ENCODE data around the gene RTTN.

RTTN gene

GRCh38 chr18:70216788-70217187 is 11.3 kb upstream of the RTTN start:
- DNase-seq (ENCODE audit: low read depth in 2 of 2) = no peak

DNA sequence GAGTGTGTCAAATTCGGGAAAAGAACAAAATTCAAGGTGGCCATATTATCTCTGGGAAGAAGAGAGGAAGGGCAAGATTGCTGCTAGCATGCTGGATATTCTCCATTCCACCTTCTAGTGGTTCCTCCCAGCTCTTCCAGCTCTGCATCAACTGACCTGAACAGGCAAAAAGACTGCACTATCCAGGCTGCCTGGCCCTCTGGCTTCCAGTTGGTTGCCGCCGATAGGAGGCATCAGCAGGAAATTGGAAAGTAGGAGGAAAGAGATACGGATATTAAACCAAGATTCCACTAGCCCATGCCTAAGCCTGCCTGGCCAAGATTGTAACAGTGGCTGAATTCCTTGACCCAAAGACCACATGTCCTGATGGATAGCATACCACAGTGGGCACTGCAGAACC is 1.7 kb upstream of the RTTN start:
- DNase-seq (ENCODE audit: low read depth in 2 of 2) = no peak

DNA sequence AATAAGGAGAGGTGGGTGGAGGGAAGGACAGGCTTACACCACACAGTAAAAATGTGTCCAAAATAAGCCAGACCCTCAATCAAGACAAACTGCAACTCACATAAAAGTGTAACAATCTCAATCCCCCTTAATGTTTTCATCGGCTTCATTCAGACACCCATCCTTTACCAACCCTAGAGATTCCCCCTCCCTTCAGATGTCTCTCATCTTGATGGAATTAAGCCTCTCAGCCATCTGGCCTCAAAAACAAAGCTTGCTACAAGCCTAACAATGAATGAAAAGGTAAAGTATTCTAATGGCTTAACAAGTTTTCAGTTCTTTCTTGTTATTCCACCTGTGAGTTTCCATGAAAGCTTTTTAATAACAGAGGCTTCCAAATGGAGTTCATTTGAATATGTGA is 5.2 kb downstream of the RTTN start:
- DNase-seq (ENCODE audit: low read depth in 2 of 2) = no peak

DNA sequence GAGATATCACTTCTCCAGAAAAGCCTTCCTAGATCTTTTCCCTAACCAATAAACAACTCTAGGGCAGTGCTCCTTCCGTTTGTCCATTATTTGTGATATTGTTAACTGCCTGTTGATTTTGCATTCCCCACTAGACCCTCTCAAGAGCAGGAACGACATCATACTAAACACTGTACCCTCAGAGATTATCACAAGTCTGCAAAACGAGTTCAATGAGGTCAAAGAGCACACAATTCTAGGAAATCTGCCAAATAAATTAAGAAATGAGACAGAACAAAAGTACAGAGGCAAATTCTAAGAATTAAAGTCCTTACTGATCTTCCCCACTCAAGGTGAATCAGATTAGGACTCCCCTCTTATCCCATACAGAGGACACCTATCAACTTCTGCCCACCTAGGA is 7.6 kb downstream of the RTTN start:
- DNase-seq (ENCODE audit: low read depth in 2 of 2) = no peak

DNA sequence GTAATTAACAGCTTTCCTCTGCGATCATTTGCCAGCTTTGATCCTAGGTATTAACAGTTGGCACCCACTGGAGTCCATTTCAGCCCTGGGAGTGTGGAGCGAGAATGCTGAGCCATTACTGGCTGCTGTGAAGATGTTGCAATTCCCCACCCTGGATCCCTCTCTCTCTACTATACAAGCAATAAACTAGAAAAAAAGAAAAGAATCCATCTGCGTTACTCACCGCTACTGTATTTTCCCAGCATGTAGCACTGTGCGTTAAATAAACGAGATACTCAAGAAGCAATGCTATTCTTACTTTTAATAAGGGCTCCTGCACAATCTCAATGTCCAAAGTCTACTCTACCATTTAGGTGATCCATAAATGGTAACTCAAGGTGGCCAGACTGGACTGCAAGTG is 8.5 kb downstream of the RTTN start:
- DNase-seq (ENCODE audit: low read depth in 2 of 2) = no peak

DNA sequence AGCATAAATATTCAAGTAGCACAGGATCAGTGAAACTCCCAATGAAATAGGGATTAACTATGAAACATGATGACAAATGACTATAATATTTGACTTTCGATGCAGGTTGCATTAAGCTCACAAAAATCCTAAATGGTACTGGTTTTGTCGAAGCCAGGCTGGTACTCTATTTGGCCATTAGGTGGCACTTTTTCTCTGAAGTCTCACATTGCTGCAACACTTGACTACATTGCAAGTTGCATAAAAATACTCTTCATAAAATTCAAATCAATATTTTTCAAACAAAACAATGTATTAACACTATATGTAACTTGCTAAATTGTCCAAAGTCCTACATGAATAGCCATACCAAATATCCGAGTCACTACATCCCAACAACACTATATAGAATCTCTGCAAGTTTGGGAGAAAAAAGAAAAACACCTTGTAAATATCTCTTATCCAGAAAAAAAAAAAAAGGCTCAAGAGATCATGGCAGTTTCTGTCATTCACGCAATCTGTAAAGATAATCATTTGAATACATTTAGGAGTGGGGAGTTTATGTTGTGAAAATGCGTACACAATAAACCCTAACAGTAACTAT is 9.5 kb downstream of the RTTN start:
- DNase-seq (ENCODE audit: low read depth in 2 of 2) = no peak

DNA sequence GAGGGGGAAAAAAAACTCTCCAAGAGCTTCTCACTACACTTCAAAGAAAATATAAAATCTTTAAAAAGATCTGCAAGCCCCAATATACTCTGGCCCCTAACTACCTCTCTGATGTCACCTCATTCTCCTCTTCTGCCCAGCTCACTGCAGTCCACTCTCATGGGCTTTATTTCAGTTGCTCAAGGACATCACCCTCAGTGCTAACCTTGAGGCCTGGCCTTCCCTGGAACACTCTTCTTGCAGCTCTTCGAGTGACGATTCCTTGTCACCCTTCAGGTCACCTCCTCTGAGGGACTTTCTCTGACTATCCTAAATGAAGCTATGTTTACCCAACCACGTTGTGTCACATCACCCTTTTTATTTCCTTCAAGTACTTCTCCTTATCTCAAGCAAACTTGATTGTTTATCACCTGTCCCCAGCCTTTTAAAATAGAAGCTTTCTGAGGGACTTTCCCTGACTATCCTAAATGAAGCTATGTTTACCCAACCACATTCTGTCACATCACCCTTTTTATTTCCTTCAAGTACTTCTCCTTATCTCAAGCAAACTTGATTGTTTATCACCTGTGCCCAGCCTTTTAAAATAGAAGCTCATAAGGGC is 10.4 kb downstream of the RTTN start:
- DNase-seq (ENCODE audit: low read depth in 2 of 2) = no peak

GRCh38 chr18:70194227-70194890 is 11.1 kb downstream of the RTTN start:
- no peak for DNase-seq (ENCODE audit: low read depth in 2 of 2)

- DNase-seq (ENCODE audit: low read depth in 2 of 2) = no peak
Observed at GRCh38 chr18:70190529-70190928, 15.0 kb downstream of the RTTN start.

DNA sequence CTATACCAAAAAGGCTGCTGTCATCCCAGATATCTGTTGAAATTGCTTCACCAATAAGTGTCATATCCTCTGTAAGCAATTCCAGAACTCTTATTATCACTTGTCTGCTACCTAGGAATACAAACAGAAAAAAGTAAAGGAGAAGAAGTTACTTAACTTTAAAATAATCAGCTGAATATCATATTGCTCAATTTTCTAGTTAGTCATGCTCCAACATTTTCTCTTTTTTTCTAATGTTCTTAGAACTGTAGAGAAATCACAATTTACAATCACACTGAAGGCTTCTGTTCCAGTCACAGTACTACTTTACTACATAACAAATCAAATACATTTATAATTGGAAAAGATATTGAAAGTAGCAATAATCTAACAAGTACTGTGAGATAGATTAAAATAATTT is 17.4 kb downstream of the RTTN start:
- no peak for DNase-seq (ENCODE audit: low read depth in 2 of 2)

DNA sequence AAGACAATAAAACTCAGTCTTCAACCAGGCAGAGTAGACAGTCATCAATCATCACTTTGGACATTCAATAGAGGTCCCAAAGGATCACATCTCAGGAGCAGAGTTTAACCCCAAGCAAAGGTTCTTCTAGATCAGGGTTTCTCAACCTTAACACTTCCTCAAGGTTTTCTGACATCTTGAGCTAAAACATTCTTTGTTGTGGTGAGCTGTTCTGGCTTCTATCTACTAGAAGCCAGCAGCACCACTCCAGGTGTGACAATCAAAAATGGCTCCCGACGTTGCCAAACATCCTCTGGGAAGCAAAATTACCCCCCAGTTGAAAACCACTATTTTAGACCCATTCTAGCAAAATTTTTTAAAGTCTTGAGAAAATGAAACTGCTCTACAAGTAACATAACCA is 22.0 kb downstream of the RTTN start:
- DNase-seq (ENCODE audit: low read depth in 2 of 2) = no peak

- no peak for DNase-seq (ENCODE audit: low read depth in 2 of 2)
Observed at GRCh38 chr18:70182548-70182947, 22.9 kb downstream of the RTTN start.

GRCh38 chr18:70181725-70182124 is 23.8 kb downstream of the RTTN start:
- DNase-seq (ENCODE audit: low read depth in 2 of 2) = no peak

GRCh38 chr18:70181015-70181414 is 24.5 kb downstream of the RTTN start:
- DNase-seq (ENCODE audit: low read depth in 2 of 2) = no peak

DNA sequence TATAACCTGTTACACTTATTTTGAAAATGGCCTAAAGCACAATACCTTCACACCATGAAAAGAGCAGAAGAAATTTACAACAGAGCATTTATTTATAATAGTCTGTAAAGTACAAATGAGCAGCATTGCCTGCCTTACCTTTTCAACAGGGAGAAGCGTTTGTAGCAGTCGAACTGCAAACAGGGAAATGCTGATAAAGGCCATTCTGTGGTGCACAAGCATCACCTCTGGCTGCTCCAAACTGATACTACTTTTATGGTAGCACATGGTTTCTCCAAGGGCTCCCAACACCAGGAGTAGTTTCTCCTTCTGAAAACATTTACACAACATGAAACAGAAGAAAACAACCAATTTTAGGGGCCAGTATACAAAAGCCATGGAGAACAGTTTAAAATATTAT is 28.9 kb downstream of the RTTN start:
- no peak for DNase-seq (ENCODE audit: low read depth in 2 of 2)

- DNase-seq (ENCODE audit: low read depth in 2 of 2) = no peak
Observed at GRCh38 chr18:70175216-70175615, 30.3 kb downstream of the RTTN start.

- DNase-seq (ENCODE audit: low read depth in 2 of 2) = no peak
Observed at GRCh38 chr18:70172225-70172624, 33.3 kb downstream of the RTTN start.

GRCh38 chr18:70169747-70170146 is 35.7 kb downstream of the RTTN start:
- no peak for DNase-seq (ENCODE audit: low read depth in 2 of 2)

GRCh38 chr18:70166668-70167067 is 38.8 kb downstream of the RTTN start:
- no peak for DNase-seq (ENCODE audit: low read depth in 2 of 2)

DNA sequence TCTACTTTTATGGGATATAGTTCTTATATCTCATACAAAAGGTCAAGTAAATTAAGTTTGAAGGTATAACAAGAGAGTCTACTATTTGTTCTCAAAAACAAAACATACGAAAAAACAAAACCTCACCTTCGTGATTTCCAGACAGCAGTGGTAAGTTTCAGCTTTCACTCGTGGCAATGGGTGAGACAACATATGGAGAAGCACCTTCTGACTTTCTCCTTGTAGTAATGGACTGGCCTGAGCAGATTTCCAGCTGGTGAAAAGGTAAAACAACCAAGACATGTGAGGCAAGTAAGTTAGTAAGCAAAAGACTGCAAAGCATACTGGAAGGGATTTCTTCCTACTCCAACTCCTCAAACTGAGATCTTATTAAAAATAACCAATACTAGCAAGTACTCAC is 39.6 kb downstream of the RTTN start:
- no peak for DNase-seq (ENCODE audit: low read depth in 2 of 2)

DNA sequence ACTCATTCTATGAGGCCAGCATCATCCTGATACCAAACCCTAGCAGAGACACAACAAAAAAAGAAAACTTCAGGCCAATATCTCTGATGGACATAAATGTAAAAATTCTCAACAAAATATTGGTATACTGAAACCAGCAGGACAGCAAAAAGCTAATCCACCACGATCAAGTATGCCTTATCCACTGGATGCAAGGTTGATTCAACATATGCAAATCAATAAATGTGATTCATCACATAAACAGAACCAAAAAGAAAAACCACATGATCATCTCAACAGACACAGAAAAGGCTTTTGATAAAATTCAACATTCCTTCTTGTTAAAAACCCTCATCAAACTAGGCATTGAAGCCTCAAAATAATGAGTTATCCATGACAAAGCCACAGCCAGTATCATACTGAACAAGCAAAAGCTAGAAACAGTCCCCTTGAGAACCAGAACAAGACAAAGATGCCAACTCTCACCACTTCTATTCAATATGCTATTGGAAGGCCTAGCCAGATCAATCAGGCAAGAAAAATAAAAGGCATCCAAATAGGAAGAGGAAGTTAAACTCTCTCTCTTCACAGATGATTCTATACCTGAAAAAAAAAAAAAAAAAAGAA is 45.3 kb downstream of the RTTN start:
- DNase-seq (ENCODE audit: low read depth in 2 of 2) = no peak

DNA sequence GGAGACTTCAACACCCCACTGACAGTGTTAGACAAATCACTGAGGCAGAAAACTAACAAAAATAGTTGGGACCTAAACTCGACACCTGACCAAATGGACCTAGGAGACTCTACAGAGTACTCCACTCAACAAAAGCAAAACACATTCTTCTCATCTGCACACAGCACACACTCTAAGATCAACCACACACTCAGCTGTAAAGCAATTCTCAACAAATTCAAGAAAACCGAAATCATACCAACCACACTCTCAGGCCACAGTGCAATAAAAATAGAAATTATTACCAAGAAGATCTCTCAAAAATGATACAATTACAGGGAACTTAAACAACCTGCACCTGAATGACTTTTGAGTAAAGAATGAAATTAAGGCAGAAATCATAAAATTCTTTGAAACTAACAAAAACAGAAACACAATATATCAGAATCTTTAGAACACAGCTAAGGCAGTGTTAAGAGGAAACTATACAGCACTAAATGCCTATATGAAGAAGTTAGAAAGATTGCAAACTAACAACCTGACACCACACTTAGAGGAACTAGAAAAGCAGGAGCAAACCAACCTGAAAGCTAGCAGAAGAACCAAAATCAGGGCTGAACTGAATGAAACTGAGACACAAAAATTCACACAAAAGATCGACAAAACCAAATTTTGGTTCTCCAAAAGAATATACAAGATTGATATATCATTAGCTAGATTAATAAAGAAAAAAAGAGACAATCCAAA is 46.3 kb downstream of the RTTN start:
- no peak for DNase-seq (ENCODE audit: low read depth in 2 of 2)

DNA sequence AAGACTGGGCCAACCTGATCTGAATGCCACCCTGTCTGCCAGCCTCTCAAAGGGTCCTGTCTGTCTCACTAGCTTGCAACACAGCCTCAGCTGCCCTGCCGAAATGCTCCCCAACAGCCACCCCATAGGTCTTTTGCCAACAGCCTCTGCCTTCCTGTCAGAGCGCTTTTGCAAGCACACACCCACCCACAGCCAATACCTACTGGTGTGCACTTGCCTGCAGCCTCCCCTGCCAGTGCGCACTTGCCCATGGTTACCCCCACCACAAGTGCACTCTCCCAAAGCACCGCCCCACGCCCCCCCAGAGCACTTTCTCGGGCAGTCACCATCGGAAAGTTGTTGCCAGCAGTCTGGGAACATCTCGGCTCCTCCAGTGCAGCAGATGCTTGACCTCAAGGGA is 48.6 kb downstream of the RTTN start:
- DNase-seq (ENCODE audit: low read depth in 2 of 2) = no peak
